Measurements from ENCODE around the gene TAS2R20.

DNA sequence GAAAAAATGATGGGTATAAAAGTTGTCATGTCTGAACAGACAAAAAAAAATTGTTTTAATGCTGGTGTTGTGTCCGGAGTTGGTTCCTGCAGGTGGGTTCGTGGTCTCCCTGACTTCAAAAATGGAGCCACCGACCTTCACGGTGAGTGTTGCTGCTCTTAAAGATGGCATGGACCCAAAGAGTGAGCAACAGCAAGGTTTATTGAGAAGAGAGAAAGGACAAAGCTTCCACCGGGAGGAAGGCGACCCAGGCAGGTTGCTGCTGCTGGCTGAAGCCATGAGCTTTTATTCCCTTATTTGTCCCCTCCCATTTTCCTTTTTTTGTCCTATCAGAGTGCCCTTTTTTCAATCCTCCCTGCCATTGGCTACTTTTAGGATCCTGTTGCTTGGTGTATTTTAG is 33.2 kb upstream of the TAS2R20 start, which contains the start of gene TAS2R31:
- TF ChIP-seq, protein P1, sequence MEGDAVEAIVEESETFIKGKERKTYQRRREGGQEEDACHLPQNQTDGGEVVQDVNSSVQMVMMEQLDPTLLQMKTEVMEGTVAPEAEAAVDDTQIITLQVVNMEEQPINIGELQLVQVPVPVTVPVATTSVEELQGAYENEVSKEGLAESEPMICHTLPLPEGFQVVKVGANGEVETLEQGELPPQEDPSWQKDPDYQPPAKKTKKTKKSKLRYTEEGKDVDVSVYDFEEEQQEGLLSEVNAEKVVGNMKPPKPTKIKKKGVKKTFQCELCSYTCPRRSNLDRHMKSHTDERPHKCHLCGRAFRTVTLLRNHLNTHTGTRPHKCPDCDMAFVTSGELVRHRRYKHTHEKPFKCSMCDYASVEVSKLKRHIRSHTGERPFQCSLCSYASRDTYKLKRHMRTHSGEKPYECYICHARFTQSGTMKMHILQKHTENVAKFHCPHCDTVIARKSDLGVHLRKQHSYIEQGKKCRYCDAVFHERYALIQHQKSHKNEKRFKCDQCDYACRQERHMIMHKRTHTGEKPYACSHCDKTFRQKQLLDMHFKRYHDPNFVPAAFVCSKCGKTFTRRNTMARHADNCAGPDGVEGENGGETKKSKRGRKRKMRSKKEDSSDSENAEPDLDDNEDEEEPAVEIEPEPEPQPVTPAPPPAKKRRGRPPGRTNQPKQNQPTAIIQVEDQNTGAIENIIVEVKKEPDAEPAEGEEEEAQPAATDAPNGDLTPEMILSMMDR (IDR thresholded peaks at IDR 0.05), result no peak
- no peak for TF ChIP-seq POLR2A (IDR thresholded peaks at IDR 0.05)

Data from heart left ventricle (tissue), 13 donors.